SK-N-SH (cell line): ENCODE data around the gene ZSCAN5C. TPM values are rescaled to one million over a fixed set of nuclear protein-coding genes. Genes with fewer than 3 reads are reported as not detected.

Experiments
- CTCF ChIA-PET: fragments of 300-600, 350-600 bp; formaldehyde crosslinking; extraction: SDS; loops from one replicate; lab custom pipeline; 2021; lab: Yijun Ruan, JAX
- POLR2A ChIA-PET: fragments of 350-600 bp; sonication (Branson Sonifier 250); formaldehyde crosslinking; extraction: SDS; loops from one replicate; lab custom pipeline; 2020; ENCODE audit warnings: antibody characterized with exemption, inconsistent platforms; lab: Yijun Ruan, JAX
- DNase-seq: peaks from one replicate; pipeline ENCODE4 v3.0.0; 2012
- H2AFZ ChIP-seq: fragments of 200-600 bp; sonication (generic); 2 replicates; pipeline ENCODE4 v1.8.1; 2016; ENCODE audit warnings: antibody characterized with exemption, mild to moderate bottlenecking, low read depth
- H3F3A ChIP-seq: fragments of 200-600 bp; sonication (generic); replicated peaks from 2 replicates; pipeline ENCODE3; 2016; ENCODE audit warnings: antibody characterized with exemption, mild to moderate bottlenecking; ENCODE audit not compliant: insufficient read depth
- H3K27ac ChIP-seq, 2 experiments: fragments of 200-500 bp in 1 of 2; fragments of 200-600 bp in 1 of 2; sonication (Bioruptor generic) in 1 of 2; sonication (generic), shearing (Covaris generic) in 1 of 2; 2 replicates each; pipeline versions ENCODE4 v1.5.1 to v1.6.1; 2014 to 2016; ENCODE audit warnings: low read depth in 2 of 2, inconsistent platforms in 1 of 2, low read length in 1 of 2, mild to moderate bottlenecking in 1 of 2, mixed read lengths in 1 of 2
- H3K27me3 ChIP-seq: fragments of 200-600 bp; sonication (generic), shearing (Covaris generic); 2 replicates; pipeline ENCODE4 v1.6.1; 2016; ENCODE audit warnings: mixed run types; ENCODE audit not compliant: insufficient read depth
- H3K36me3 ChIP-seq, 2 experiments: fragments of 200-500 bp in 1 of 2; fragments of 200-600 bp in 1 of 2; sonication (Bioruptor generic) in 1 of 2; sonication (generic) in 1 of 2; replicated peaks in 1 of 2; 2 replicates each; pipeline versions ENCODE3 to v1.5.1; 2014 to 2016; ENCODE audit warnings: low read length in 1 of 2, mild to moderate bottlenecking in 1 of 2; ENCODE audit not compliant: insufficient read depth in 2 of 2, control insufficient read depth in 1 of 2
- H3K4me1 ChIP-seq, 2 experiments: fragments of 200-500 bp in 1 of 2; fragments of 200-600 bp in 1 of 2; sonication (Bioruptor generic) in 1 of 2; sonication (generic), shearing (Covaris generic) in 1 of 2; 2 replicates each; pipeline versions ENCODE4 v1.5.1 to v1.6.1; 2014 to 2016; ENCODE audit warnings: low read depth in 1 of 2, low read length in 1 of 2, mixed run types in 1 of 2; ENCODE audit not compliant: insufficient read depth in 2 of 2, control insufficient read depth in 1 of 2
- H3K4me2 ChIP-seq: fragments of 200-600 bp; sonication (generic), shearing (Covaris generic); 2 replicates; pipeline ENCODE4 v1.6.1; 2017; ENCODE audit warnings: mixed run types
- H3K4me3 ChIP-seq, 2 experiments: fragments of 200-500 bp in 1 of 2; fragments of 200-600 bp in 1 of 2; sonication (Bioruptor generic) in 1 of 2; sonication (generic), shearing (Covaris generic) in 1 of 2; 2 replicates each; pipeline versions ENCODE4 v1.5.1 to v1.8.1; 2014 to 2016; ENCODE audit warnings: low read depth in 2 of 2, inconsistent platforms in 1 of 2, low read length in 1 of 2, mild to moderate bottlenecking in 1 of 2, mixed read lengths in 1 of 2, moderate library complexity in 1 of 2
- H3K79me2 ChIP-seq: fragments of 200-600 bp; sonication (generic); 2 replicates; pipeline ENCODE4 v1.8.1; 2017; ENCODE audit warnings: mild to moderate bottlenecking; ENCODE audit not compliant: insufficient read depth
- H3K9ac ChIP-seq: fragments of 200-600 bp; sonication (generic); 2 replicates; pipeline ENCODE4 v1.6.1; 2017; ENCODE audit warnings: mixed run types
- H3K9me2 ChIP-seq: fragments of 200-600 bp; sonication (generic); 2 replicates; pipeline ENCODE4 v1.6.1; 2017; ENCODE audit warnings: mixed run types
- H3K9me3 ChIP-seq: fragments of 200-600 bp; sonication (generic); 2 replicates; pipeline ENCODE4 v1.6.1; 2017; ENCODE audit warnings: mixed run types, mild to moderate bottlenecking, moderate library complexity
- H4K20me1 ChIP-seq: fragments of 200-600 bp; sonication (generic); 2 replicates; pipeline ENCODE4 v1.6.1; 2017; ENCODE audit warnings: mild to moderate bottlenecking, mixed run types; ENCODE audit not compliant: insufficient read depth
- ELF1 ChIP-seq: IDR thresholded peaks from 2 replicates; pipeline ENCODE4 v1.4.0; 2012
- EZH2phosphoT487 ChIP-seq: fragments of 200-600 bp; sonication (generic); IDR thresholded peaks from 2 replicates; pipeline ENCODE4 v1.6.1; 2017; ENCODE audit warnings: low read depth, mixed run types, mild to moderate bottlenecking, antibody characterized with exemption, moderate library complexity, borderline replicate concordance
- FOSL2 ChIP-seq: IDR thresholded peaks from 2 replicates; pipeline ENCODE4 v1.4.0; 2012; ENCODE audit warnings: low read depth, mild to moderate bottlenecking, moderate library complexity, borderline replicate concordance
- FOXJ3 ChIP-seq: sonication (generic); formaldehyde crosslinking; IDR thresholded peaks from 2 replicates; pipeline ENCODE4 v1.5.1; 2020; ENCODE audit warnings: mild to moderate bottlenecking, missing genetic modification reagents
- GATA2 ChIP-seq: sonication (generic); formaldehyde crosslinking; IDR thresholded peaks from 2 replicates; pipeline ENCODE4 v1.5.0; 2020; ENCODE audit warnings: mild to moderate bottlenecking, missing genetic modification reagents
- JUND ChIP-seq: IDR thresholded peaks from 2 replicates; pipeline ENCODE4 v1.4.0; 2012
- MEF2A ChIP-seq: IDR thresholded peaks from 2 replicates; pipeline ENCODE4 v1.4.0; 2012; ENCODE audit warnings: low read depth, borderline replicate concordance
- MXI1 ChIP-seq: IDR thresholded peaks from 2 replicates; pipeline ENCODE4 v1.6.1; 2012; ENCODE audit warnings: mild to moderate bottlenecking, low read depth, low read length, improper control_type of control experiment
- NFIC ChIP-seq: IDR thresholded peaks from 2 replicates; pipeline ENCODE4 v1.4.0; 2012; ENCODE audit warnings: borderline replicate concordance
- RAD21 ChIP-seq: IDR thresholded peaks from 2 replicates; pipeline ENCODE4 v1.6.1; 2012; ENCODE audit warnings: mild to moderate bottlenecking, low read length
- RCOR1 ChIP-seq: fragments of 150-350 bp; IDR thresholded peaks from 2 replicates; pipeline ENCODE4 v1.6.1; 2017; ENCODE audit warnings: antibody characterized with exemption, low read length
- SIN3A ChIP-seq: IDR thresholded peaks from 2 replicates; pipeline ENCODE4 v1.6.1; 2012; ENCODE audit warnings: low read depth, mild to moderate bottlenecking, low read length, moderate library complexity, borderline replicate concordance
- TAF1 ChIP-seq: IDR thresholded peaks from 2 replicates; pipeline ENCODE4 v1.6.1; 2012; ENCODE audit warnings: low read depth, mild to moderate bottlenecking, low read length, moderate library complexity, borderline replicate concordance
- TEAD4 ChIP-seq: IDR thresholded peaks from 2 replicates; pipeline ENCODE4 v1.4.0; 2012; ENCODE audit warnings: mild to moderate bottlenecking, borderline replicate concordance; ENCODE audit not compliant: insufficient read depth
- YY1 ChIP-seq: IDR thresholded peaks from 2 replicates; pipeline ENCODE4 v1.4.0; 2012; ENCODE audit warnings: low read depth, mild to moderate bottlenecking
- WGBS: methylation state at CpG from one replicate; pipeline ENCODE4 v1.1.6; 2017; ENCODE audit warnings: low lambda C conversion rate; 5-methylcytosine and 5-hydroxymethylcytosine counted together
- polyA plus RNA-seq, 3 experiments: library from polyadenylated mRNA; depleted of rRNA; stranded (reverse); fragments of >200 nt; gene quantifications; 2 replicates each; pipeline ENCODE4 v1.2.3, GENCODE V29; 2012
- TF ChIP-seq, protein P1 (sequence below): fragments of 150-350 bp; IDR thresholded peaks from 2 replicates; pipeline ENCODE4 v1.6.1; 2017; ENCODE audit warnings: antibody characterized with exemption, low read length, low read depth, borderline replicate concordance
- TF ChIP-seq, protein P2 (sequence below): IDR thresholded peaks from 2 replicates; pipeline ENCODE4 v1.6.1; 2012; ENCODE audit warnings: mild to moderate bottlenecking, low read depth, low read length, moderate library complexity
- TF ChIP-seq, protein P3 (sequence below): fragments of 150-350 bp; IDR thresholded peaks from 2 replicates; pipeline ENCODE4 v1.6.1; 2016; ENCODE audit warnings: mild to moderate bottlenecking, low read depth, low read length
- TF ChIP-seq, protein P4 (sequence below): IDR thresholded peaks from 2 replicates; pipeline ENCODE4; 2012
- TF ChIP-seq, protein P5 (sequence below): IDR thresholded peaks from 2 replicates; pipeline ENCODE4 v1.4.0; 2012; ENCODE audit warnings: low read depth, borderline replicate concordance

ZSCAN5C gene
- polyA plus RNA-seq, 1 of the 3 experiments (the other 2 are of a cell fraction): not detected

DNA sequence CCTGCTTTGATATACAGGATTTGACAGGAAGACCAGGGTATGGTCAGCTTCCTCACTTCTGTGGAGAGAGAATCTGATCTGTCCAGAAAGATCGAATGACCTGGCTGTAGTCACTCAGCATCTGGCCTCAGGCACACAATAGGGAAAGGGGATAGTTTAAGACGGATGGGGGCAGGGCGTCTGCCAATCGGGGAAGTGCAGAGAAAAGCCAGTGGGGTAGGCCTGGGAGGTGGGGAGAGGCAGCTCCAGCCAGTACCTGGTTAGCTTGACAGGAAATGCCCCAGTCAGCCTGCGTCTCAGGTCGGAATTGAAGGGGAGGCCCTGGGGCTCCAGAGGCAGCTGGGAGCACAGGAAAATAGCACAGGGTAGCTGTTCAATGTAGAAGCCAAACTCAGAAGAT is 48.6 kb upstream of the ZSCAN5C start:
- Histone ChIP-seq H3K4me1 (no peaks in the 10 kb centered on the region; a peak in 1 of 4 replicates), H3K27ac (no peak overlapping the region; a peak in 1 of 4 replicates), H3K9me3 (no peaks in the 10 kb centered on the region), H4K20me1 (peaks cover 22% of the 10 kb centered on the region; the same call in 1 of the 2 replicates), H2AFZ (no peak overlapping the region), H3K36me3 (peaks cover 2 to 33% of the 10 kb centered on the region in 2 experiments), H3K9me2 (no peaks in the 10 kb centered on the region), H3K79me2 (peaks cover 24% of the 10 kb centered on the region; the same call in 1 of the 2 replicates), H3K4me2 (no peak overlapping the region), H3F3A (no peaks in the 10 kb centered on the region), H3K4me3 (no peak overlapping the region), H3K9ac (no peak overlapping the region), H3K27me3 (no peaks in the 10 kb centered on the region)
- no peak for DNase-seq
- TF ChIP-seq RCOR1 (no peak), GATA2 (CRISPR knock-in tag) (no peak), YY1 (no peak), MXI1 (no peak), MEF2A (no peak), ELF1 (no peak), FOSL2 (no peak), FOXJ3 (CRISPR knock-in tag) (no peak), RAD21 (no peak), NFIC (no peak), TEAD4 (no peak), EZH2phosphoT487 (no peak), SIN3A (no peak), TAF1 (no peak), JUND (no peak)
- TF ChIP-seq, protein P1, sequence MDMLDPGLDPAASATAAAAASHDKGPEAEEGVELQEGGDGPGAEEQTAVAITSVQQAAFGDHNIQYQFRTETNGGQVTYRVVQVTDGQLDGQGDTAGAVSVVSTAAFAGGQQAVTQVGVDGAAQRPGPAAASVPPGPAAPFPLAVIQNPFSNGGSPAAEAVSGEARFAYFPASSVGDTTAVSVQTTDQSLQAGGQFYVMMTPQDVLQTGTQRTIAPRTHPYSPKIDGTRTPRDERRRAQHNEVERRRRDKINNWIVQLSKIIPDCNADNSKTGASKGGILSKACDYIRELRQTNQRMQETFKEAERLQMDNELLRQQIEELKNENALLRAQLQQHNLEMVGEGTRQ: no peak
- TF ChIP-seq, protein P2, sequence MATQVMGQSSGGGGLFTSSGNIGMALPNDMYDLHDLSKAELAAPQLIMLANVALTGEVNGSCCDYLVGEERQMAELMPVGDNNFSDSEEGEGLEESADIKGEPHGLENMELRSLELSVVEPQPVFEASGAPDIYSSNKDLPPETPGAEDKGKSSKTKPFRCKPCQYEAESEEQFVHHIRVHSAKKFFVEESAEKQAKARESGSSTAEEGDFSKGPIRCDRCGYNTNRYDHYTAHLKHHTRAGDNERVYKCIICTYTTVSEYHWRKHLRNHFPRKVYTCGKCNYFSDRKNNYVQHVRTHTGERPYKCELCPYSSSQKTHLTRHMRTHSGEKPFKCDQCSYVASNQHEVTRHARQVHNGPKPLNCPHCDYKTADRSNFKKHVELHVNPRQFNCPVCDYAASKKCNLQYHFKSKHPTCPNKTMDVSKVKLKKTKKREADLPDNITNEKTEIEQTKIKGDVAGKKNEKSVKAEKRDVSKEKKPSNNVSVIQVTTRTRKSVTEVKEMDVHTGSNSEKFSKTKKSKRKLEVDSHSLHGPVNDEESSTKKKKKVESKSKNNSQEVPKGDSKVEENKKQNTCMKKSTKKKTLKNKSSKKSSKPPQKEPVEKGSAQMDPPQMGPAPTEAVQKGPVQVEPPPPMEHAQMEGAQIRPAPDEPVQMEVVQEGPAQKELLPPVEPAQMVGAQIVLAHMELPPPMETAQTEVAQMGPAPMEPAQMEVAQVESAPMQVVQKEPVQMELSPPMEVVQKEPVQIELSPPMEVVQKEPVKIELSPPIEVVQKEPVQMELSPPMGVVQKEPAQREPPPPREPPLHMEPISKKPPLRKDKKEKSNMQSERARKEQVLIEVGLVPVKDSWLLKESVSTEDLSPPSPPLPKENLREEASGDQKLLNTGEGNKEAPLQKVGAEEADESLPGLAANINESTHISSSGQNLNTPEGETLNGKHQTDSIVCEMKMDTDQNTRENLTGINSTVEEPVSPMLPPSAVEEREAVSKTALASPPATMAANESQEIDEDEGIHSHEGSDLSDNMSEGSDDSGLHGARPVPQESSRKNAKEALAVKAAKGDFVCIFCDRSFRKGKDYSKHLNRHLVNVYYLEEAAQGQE: no peak
- TF ChIP-seq, protein P3, sequence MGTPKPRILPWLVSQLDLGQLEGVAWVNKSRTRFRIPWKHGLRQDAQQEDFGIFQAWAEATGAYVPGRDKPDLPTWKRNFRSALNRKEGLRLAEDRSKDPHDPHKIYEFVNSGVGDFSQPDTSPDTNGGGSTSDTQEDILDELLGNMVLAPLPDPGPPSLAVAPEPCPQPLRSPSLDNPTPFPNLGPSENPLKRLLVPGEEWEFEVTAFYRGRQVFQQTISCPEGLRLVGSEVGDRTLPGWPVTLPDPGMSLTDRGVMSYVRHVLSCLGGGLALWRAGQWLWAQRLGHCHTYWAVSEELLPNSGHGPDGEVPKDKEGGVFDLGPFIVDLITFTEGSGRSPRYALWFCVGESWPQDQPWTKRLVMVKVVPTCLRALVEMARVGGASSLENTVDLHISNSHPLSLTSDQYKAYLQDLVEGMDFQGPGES: no peak
- TF ChIP-seq, protein P4, sequence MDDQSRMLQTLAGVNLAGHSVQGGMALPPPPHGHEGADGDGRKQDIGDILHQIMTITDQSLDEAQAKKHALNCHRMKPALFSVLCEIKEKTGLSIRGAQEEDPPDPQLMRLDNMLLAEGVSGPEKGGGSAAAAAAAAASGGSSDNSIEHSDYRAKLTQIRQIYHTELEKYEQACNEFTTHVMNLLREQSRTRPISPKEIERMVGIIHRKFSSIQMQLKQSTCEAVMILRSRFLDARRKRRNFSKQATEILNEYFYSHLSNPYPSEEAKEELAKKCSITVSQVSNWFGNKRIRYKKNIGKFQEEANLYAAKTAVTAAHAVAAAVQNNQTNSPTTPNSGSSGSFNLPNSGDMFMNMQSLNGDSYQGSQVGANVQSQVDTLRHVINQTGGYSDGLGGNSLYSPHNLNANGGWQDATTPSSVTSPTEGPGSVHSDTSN: no peak
- TF ChIP-seq, protein P5, sequence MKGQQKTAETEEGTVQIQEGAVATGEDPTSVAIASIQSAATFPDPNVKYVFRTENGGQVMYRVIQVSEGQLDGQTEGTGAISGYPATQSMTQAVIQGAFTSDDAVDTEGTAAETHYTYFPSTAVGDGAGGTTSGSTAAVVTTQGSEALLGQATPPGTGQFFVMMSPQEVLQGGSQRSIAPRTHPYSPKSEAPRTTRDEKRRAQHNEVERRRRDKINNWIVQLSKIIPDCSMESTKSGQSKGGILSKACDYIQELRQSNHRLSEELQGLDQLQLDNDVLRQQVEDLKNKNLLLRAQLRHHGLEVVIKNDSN: no peak
- WGBS: 86% methylated on average over 6 of the region's 6 CpGs
- ChIA-PET POLR2A (no interaction called here), CTCF (interaction anchor here (1.0 to 2.1 kb wide), 3 partner anchors 8 to 77 kb away, joined by 4 to 8 read pairs (median 5); no protein-coding TSS in a partner anchor)
